Mucosa of descending colon (tissue), 3 donors: ENCODE measurements around the gene UXS1. TPM values are rescaled to one million over a fixed set of nuclear protein-coding genes. Genes with fewer than 3 reads are reported as not detected.

Experiments used
- ATAC-seq: fragments of 200-7000 bp; cut with Tn5 transposase; one replicate; pipeline ENCODE4 v1.9.1; 2020; ENCODE audit warnings: mild to moderate bottlenecking, moderate library complexity
- DNase-seq, 3 donors: peaks; one replicate each; pipeline ENCODE4 v3.0.0-alpha.2; 2020
- H3K36me3 ChIP-seq: fragments of 200-600 bp; one replicate; pipeline ENCODE4 v1.8.0; 2021; ENCODE audit warnings: low read depth, mild to moderate bottlenecking
- H3K4me1 ChIP-seq: fragments of 200-600 bp; one replicate; pipeline ENCODE4 v1.8.0; 2021; ENCODE audit warnings: low read depth, mild to moderate bottlenecking
- H3K4me3 ChIP-seq: fragments of 200-600 bp; one replicate; pipeline ENCODE4 v1.8.0; 2021; ENCODE audit warnings: mild to moderate bottlenecking
- H3K9me3 ChIP-seq: fragments of 200-600 bp; one replicate; pipeline ENCODE4 v1.8.0; 2021; ENCODE audit warnings: mild to moderate bottlenecking
- intact Hi-C, 2 donors: fragments of 100-400 bp; cut with DNase I in 1 of 2; cut with micrococcal nuclease in 1 of 2; formaldehyde crosslinking; loops; one replicate each; pipeline versions ENCODE4 v1.11.0 to v1.11.1; 2022; cut with DNase I, micrococcal nuclease
- total RNA-seq, 3 donors: library from RNA; stranded (reverse); fragmentation: NEBNext Ultra II Directional in 2 of 3; extraction: Animal tissue kit (Norgen Biotek cat#: 25700) in 2 of 3; gene quantifications; one replicate each; pipeline versions ENCODE4 v1.2.1 to v1.2.4, GENCODE V29; 2021 to 2023
- TF ChIP-seq, protein P1 (sequence below): fragments of 200-600 bp; IDR thresholded peaks from one replicate; pipeline ENCODE4 v1.8.0; 2022; ENCODE audit warnings: antibody characterized with exemption, mild to moderate bottlenecking
- donor health status: DM: no; HTN: no; CAD: no; lungs with moderate emphysema.
- donor health status: DM: no; HTN: no; CAD: no.
- donor health status: DM: no; HTN: yes; CAD: no.

Gene UXS1
- total RNA-seq, 3 donors from 2014 or later: 26.3 to 39.0 (median 30.7) TPM

GRCh38 chr2:106109675-106110424 is 84.3 kb downstream of the UXS1 start:
- Histone ChIP-seq H3K36me3 (no peaks in the 10 kb centered on the region), H3K9me3 (no peaks in the 10 kb centered on the region), H3K4me1 (no peaks in the 10 kb centered on the region), H3K4me3 (no peak overlapping the region)
- intact Hi-C loops: no loop called here
- ATAC-seq (no peak), DNase-seq (no peak)
- TF ChIP-seq, protein P1, sequence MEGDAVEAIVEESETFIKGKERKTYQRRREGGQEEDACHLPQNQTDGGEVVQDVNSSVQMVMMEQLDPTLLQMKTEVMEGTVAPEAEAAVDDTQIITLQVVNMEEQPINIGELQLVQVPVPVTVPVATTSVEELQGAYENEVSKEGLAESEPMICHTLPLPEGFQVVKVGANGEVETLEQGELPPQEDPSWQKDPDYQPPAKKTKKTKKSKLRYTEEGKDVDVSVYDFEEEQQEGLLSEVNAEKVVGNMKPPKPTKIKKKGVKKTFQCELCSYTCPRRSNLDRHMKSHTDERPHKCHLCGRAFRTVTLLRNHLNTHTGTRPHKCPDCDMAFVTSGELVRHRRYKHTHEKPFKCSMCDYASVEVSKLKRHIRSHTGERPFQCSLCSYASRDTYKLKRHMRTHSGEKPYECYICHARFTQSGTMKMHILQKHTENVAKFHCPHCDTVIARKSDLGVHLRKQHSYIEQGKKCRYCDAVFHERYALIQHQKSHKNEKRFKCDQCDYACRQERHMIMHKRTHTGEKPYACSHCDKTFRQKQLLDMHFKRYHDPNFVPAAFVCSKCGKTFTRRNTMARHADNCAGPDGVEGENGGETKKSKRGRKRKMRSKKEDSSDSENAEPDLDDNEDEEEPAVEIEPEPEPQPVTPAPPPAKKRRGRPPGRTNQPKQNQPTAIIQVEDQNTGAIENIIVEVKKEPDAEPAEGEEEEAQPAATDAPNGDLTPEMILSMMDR: no peak

- TF ChIP-seq, protein P1: no peak
- intact Hi-C loops: no loop called here
- H3K4me3 ChIP-seq: no peak overlapping the region
- ATAC-seq: no peak
- H3K36me3 ChIP-seq: no peaks in the 10 kb centered on the region
- H3K4me1 ChIP-seq: no peaks in the 10 kb centered on the region
- no peaks in the 10 kb centered on the region for H3K9me3 ChIP-seq
- no peak for DNase-seq
Observed at GRCh38 chr2:106108791-106109190, 85.3 kb downstream of the UXS1 start.

- H3K9me3 ChIP-seq: no peaks in the 10 kb centered on the region
- ATAC-seq: peak; percentile 32
- no peaks in the 10 kb centered on the region for H3K36me3 ChIP-seq
- H3K4me1 ChIP-seq: no peaks in the 10 kb centered on the region
- DNase-seq: no peak
- intact Hi-C loops: no loop called here
- TF ChIP-seq, protein P1: no peak
- no peak overlapping the region for H3K4me3 ChIP-seq
Observed at GRCh38 chr2:106108351-106108750, 85.8 kb downstream of the UXS1 start.

- TF ChIP-seq, protein P1: no peak
- no peaks in the 10 kb centered on the region for H3K9me3 ChIP-seq
- H3K36me3 ChIP-seq: no peaks in the 10 kb centered on the region
- no peaks in the 10 kb centered on the region for H3K4me1 ChIP-seq
- no peak overlapping the region for H3K4me3 ChIP-seq
- DNase-seq: no peak
- ATAC-seq: peak; percentile 30
- intact Hi-C loops: no loop called here
Observed at GRCh38 chr2:106107509-106108131, 86.5 kb downstream of the UXS1 start.

DNA sequence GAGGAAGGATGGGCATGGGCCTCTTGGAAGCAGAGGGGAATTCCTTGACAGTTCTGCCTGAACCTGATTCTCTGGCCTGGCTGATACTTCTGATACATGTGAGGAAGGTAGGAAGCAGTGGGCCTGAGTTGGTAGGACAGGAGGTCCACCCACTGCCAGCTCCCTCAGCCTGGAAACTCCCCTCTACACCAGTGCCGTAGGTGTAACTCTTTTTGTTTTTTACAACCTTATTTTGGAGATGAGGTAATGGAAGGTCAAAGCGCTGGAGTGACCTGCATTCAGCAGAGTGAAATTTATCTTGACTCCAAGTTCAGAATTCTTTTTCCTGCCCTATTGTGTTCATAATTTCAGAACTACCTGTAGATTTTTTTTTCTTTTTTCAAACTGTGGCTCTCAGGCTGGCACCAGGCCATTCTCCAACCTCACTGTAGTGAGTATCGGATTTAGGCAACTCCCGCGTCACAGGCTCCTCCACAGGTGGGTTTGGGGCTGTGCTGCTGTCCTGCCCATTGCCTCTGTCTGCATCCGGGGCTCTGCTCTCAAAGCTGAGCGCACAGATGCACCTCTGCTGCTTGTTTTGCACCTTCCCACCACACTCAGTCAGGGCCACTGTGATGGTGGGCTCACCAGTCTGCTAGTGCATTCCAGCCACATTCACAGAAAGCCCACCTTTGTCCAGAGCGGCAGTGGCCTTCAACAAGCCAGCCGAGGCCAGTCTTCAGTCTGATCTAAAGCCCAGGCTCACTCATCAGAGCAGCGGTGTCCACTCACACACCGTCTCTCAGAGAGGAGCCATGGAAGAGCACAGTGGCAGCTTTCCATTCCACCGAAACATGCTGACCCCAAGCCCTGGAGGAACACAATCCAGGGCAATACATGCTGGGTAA is 87.2 kb downstream of the UXS1 start:
- ATAC-seq (no peak), DNase-seq (no peak)
- Histone ChIP-seq H3K9me3 (no peaks in the 10 kb centered on the region), H3K4me1 (no peaks in the 10 kb centered on the region), H3K4me3 (no peak overlapping the region), H3K36me3 (no peaks in the 10 kb centered on the region)
- TF ChIP-seq, protein P1: no peak
- intact Hi-C loops: no loop called here
